GM12891 (cell line): ENCODE results near the gene ATP6V1B1.

Experiments
- POLR2A ChIP-seq: IDR thresholded peaks from 2 replicates; pipeline ENCODE4 v1.6.1; 2011; ENCODE audit warnings: low read depth, low read length, control low read depth
- POLR2AphosphoS5 ChIP-seq: IDR thresholded peaks from 2 replicates; pipeline ENCODE4 v1.6.1; 2011; ENCODE audit warnings: low read depth, low read length, control low read depth

- no peak for TF ChIP-seq POLR2AphosphoS5
- TF ChIP-seq POLR2A = no peak
These were observed 46.4 kb downstream of the ATP6V1B1 start for GRCh38 chr2:70981866-70982810.
